Measurements from ENCODE around the gene TBPL1. TPM values are rescaled to one million over a fixed set of nuclear protein-coding genes. Genes with fewer than 3 reads are reported as not detected.

Gene TBPL1
- polyA plus RNA-seq, 2 of the 4 experiments (the other 2 are of a cell fraction): 22.4 to 41.1 TPM

DNA sequence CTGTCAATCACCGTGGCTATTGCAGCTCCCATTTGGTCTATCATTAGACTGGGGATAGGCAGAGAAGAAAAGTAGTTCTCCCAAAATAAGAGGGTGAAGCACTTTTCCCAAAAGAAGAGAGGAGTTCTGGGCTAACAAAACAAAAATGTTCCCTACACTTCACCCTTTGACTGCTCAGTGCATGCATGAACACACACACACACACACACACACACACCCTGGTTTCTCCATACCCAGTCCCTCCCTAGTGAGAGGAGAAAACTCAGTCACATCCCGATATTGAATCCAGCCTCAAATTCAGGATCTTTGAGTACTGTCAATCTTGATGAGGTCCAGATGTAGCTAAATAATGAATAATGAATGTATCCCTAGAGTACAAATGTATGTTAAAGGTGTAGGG is 4.6 kb upstream of the TBPL1 start:
- H3K27ac ChIP-seq: no peak overlapping the region
- ATAC-seq (no peak), FAIRE-seq (no peak), DNase-seq (ENCODE audit: low read depth in 1 of 2, low spot score in 1 of 2) (no peak)
- ChIA-PET POLR2A (no interaction called here), CTCF (interaction anchor here (0.7 to 2.2 kb wide), 3 partner anchors 24 to 148 kb away, joined by 3 to 9 read pairs (median 3); no protein-coding TSS in a partner anchor)
- H3K4me2 ChIP-seq: no peak overlapping the region
- no peak overlapping the region for H3K4me3 ChIP-seq
- no peaks in the 10 kb centered on the region for H3K9me3 ChIP-seq
- H3K4me1 ChIP-seq: peaks cover 7% of the 10 kb centered on the region
- TF ChIP-seq HEYL (CRISPR knock-in tag; IDR thresholded peaks at IDR 0.05) (no peak), CBX2 (IDR thresholded peaks at IDR 0.05; ENCODE audit: borderline replicate concordance, low read depth) (no peak), ESRRA (IDR thresholded peaks at IDR 0.05; ENCODE audit: borderline replicate concordance, low read length) (no peak), ATOH8 (CRISPR knock-in tag; IDR thresholded peaks at IDR 0.05; ENCODE audit: low read depth) (no peak), JUN (IDR thresholded peaks at IDR 0.05) (no peak), HOXB5 (CRISPR knock-in tag; IDR thresholded peaks at IDR 0.05) (no peak), EHMT2 (IDR thresholded peaks at IDR 0.05; ENCODE audit: low read depth) (no peak), NPAS2 (CRISPR knock-in tag; IDR thresholded peaks at IDR 0.05; ENCODE audit: borderline replicate concordance) (no peak), RCOR1 (IDR thresholded peaks at IDR 0.05; ENCODE audit: low read depth, low read length) (no peak), CHD4 (IDR thresholded peaks at IDR 0.05; ENCODE audit: borderline replicate concordance) (no peak), FOSB (CRISPR knock-in tag; IDR thresholded peaks at IDR 0.05) (no peak), CHD2 (IDR thresholded peaks at IDR 0.05; ENCODE audit: low read length, partially characterized antibody) (no peak)
- TF ChIP-seq, protein P1, sequence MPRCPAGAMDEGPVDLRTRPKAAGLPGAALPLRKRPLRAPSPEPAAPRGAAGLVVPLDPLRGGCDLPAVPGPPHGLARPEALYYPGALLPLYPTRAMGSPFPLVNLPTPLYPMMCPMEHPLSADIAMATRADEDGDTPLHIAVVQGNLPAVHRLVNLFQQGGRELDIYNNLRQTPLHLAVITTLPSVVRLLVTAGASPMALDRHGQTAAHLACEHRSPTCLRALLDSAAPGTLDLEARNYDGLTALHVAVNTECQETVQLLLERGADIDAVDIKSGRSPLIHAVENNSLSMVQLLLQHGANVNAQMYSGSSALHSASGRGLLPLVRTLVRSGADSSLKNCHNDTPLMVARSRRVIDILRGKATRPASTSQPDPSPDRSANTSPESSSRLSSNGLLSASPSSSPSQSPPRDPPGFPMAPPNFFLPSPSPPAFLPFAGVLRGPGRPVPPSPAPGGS (IDR thresholded peaks at IDR 0.05): no peak
- WGBS (ENCODE audit: missing lambda C conversion rate): 61% methylated on average over 2 of the region's 2 CpGs

DNA sequence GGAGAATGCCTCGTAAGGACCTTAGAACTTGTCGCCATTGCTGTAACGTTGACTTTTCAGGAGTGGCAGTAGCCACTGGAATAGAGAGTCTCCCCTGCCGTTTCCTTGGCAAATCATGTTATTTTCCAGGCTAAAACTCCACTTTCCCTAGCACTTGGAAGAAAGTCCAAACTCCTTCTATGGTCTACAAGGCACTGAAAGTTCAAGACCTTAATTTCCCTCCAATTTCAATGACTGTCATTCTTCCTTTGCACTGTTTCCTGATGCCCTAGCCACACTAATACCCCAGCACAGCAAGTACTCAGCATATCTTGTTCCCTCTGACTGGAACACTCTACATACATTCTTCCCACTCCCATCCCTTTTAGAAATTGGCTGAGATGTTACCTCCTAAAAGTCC is 1.8 kb upstream of the TBPL1 start:
- Histone ChIP-seq H3K4me3 (peak overlapping the region; percentile 77), H3K4me1 (peaks cover 23% of the 10 kb centered on the region), H3K27ac (peak overlapping the region; percentile 84 to 94), H3K9me3 (no peaks in the 10 kb centered on the region), H3K4me2 (peak overlapping the region; percentile 78)
- no peak for FAIRE-seq
- ChIA-PET POLR2A (interaction anchor here (1.0 kb wide), 1 partner anchor 11 kb away, joined by 3 read pairs; no protein-coding TSS in a partner anchor), CTCF (interaction anchor here (0.5 to 1.8 kb wide), 5 partner anchors 20 to 177 kb away, joined by 3 to 4 read pairs (median 3); no protein-coding TSS in a partner anchor)
- 70% methylated on average over 4 of the region's 4 CpGs for WGBS (ENCODE audit: missing lambda C conversion rate)
- no peak for ATAC-seq
- no peak for TF ChIP-seq EP300 (IDR thresholded peaks at IDR 0.05)
- no peak for TF ChIP-seq CEBPB (IDR thresholded peaks at IDR 0.05)
- TF ChIP-seq HES2 (IDR thresholded peaks at IDR 0.05): no peak
- no peak for TF ChIP-seq POLR2AphosphoS2 (conservative IDR thresholded peaks at IDR 0.05; ENCODE audit: low read length)
- TF ChIP-seq, protein P2, sequence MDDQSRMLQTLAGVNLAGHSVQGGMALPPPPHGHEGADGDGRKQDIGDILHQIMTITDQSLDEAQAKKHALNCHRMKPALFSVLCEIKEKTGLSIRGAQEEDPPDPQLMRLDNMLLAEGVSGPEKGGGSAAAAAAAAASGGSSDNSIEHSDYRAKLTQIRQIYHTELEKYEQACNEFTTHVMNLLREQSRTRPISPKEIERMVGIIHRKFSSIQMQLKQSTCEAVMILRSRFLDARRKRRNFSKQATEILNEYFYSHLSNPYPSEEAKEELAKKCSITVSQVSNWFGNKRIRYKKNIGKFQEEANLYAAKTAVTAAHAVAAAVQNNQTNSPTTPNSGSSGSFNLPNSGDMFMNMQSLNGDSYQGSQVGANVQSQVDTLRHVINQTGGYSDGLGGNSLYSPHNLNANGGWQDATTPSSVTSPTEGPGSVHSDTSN (IDR thresholded peaks at IDR 0.05): no peak
- no peak for TF ChIP-seq CHD4 (IDR thresholded peaks at IDR 0.05; ENCODE audit: borderline replicate concordance)
- no peak for TF ChIP-seq RCOR1 (IDR thresholded peaks at IDR 0.05; ENCODE audit: low read depth, low read length)
- no peak for TF ChIP-seq JUN (IDR thresholded peaks at IDR 0.05)
- no peak for TF ChIP-seq MAFK (IDR thresholded peaks at IDR 0.05; ENCODE audit: partially characterized antibody)
- no peak for TF ChIP-seq KDM5A (IDR thresholded peaks at IDR 0.05)
- TF ChIP-seq, protein P3, sequence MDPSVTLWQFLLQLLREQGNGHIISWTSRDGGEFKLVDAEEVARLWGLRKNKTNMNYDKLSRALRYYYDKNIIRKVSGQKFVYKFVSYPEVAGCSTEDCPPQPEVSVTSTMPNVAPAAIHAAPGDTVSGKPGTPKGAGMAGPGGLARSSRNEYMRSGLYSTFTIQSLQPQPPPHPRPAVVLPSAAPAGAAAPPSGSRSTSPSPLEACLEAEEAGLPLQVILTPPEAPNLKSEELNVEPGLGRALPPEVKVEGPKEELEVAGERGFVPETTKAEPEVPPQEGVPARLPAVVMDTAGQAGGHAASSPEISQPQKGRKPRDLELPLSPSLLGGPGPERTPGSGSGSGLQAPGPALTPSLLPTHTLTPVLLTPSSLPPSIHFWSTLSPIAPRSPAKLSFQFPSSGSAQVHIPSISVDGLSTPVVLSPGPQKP (IDR thresholded peaks at IDR 0.05; ENCODE audit: low read depth, low read length): no peak
- no peak for TF ChIP-seq CBX2 (IDR thresholded peaks at IDR 0.05; ENCODE audit: borderline replicate concordance, low read depth)
- no peak for TF ChIP-seq ZNF302 (CRISPR knock-in tag; IDR thresholded peaks at IDR 0.05)
- no peak for DNase-seq (ENCODE audit: low read depth in 1 of 2, low spot score in 1 of 2)
